Activated CD8-positive, alpha-beta T cell treated with anti-CD3 and anti-CD28 coated beads, Interleukin-2, amount 10 ng/mL, durations not matched to agents 7 days and 5 days (primary cell): ENCODE results near the gene GAR1. TPM values are rescaled to one million over a fixed set of nuclear protein-coding genes. Genes with fewer than 3 reads are reported as not detected.
"Not testable (repeated sequence)": the region's sequence is repeated elsewhere in the genome, so short reads cannot be mapped to it uniquely, and the experiment has no call there.

ENCODE experiments used
- ATAC-seq: fragments of 150-1000 bp; cut with Tn5 transposase; one replicate; pipeline ENCODE4 v1.10.0; 2021; ENCODE audit warnings: moderate library complexity
- CTCF ChIA-PET: fragments of 350-600 bp; sonication (Branson Sonifier 250); formaldehyde crosslinking; loops from one replicate; lab custom pipeline; 2021; ENCODE audit warnings: antibody characterized with exemption; lab: Charles Lee
- POLR2A ChIA-PET: fragments of 350-600 bp; sonication (Branson Sonifier 250); formaldehyde crosslinking; loops from one replicate; lab custom pipeline; 2021; ENCODE audit warnings: antibody characterized with exemption; lab: Charles Lee
- DNase-seq: peaks from one replicate; pipeline ENCODE4 v3.0.0-alpha.2; 2020
- H3K27ac Mint-ChIP-seq: one replicate; pipeline ENCODE4 v1.8.0; 2021; ENCODE audit warnings: mild to moderate bottlenecking, mixed read lengths
- H3K27me3 Mint-ChIP-seq: one replicate; pipeline ENCODE4 v1.8.0; 2021; ENCODE audit warnings: low read depth, mixed read lengths
- H3K36me3 Mint-ChIP-seq: one replicate; pipeline ENCODE4 v1.8.0; 2021; ENCODE audit warnings: low read depth, mixed read lengths
- H3K4me1 Mint-ChIP-seq: one replicate; pipeline ENCODE4 v1.8.0; 2021; ENCODE audit warnings: low read depth, mixed read lengths
- H3K4me3 Mint-ChIP-seq: one replicate; pipeline ENCODE4 v1.8.0; 2021; ENCODE audit warnings: mild to moderate bottlenecking, mixed read lengths
- H3K9me3 Mint-ChIP-seq: one replicate; pipeline ENCODE4 v1.8.0; 2022; ENCODE audit warnings: mixed read lengths; ENCODE audit not compliant: insufficient read depth
- total RNA-seq, 2 experiments: library from RNA; stranded (reverse); gene quantifications; one replicate each; pipeline ENCODE4 v1.2.3, GENCODE V29; 2021

The GAR1 gene
- total RNA-seq, 2 experiments from 2014 or later = 24.1 to 27.2 TPM

DNA sequence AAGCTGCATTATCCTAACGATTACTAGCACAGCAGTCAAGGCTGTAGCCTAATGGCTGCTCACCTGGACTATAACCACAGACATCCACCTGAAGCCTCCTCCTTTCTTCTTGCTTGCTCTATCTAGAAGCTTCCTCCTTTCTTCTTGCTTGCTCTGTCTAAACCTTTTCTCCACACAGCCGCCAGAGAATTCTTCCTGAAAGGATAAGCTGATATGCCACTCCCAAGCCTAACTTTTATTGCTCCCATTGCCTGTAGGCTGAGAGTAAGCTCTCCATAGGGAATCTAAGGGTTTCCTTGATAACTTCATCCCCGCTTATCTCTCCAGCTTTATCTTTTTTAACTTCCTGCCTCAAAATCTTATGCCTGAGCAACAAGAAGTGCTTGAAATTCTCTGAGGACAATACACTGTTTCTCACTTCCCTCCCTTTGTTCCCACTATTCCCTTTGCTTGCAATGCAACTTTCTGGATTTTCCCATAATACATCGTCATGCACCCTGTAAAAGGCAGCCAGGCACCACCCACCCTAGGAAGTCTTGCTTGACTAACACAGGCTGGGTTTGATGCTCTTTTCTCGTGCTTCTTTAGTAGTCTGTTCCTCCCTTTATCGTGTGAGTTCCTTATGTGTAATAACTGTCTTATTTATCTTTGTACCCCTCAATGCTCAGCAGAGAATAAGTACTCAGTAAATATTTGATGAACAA, 31.0 kb downstream of the GAR1 start:
- ATAC-seq (no peak), DNase-seq (no peak)
- Mint-ChIP-seq H3K4me3 (no peak overlapping the region), H3K36me3 (no peaks in the 10 kb centered on the region), H3K9me3 (no peaks in the 10 kb centered on the region), H3K4me1 (no peaks in the 10 kb centered on the region), H3K27me3 (no peaks in the 10 kb centered on the region), H3K27ac (no peak overlapping the region)
- CTCF ChIA-PET = interaction anchor here (0.7 kb wide), 1 partner anchor 991 kb away, joined by 3 read pairs; no protein-coding TSS in a partner anchor
- POLR2A ChIA-PET = no interaction called here

- Mint-ChIP-seq H3K4me3 (no peak within 1 kb of the TSS), H3K9me3 (no peaks in the 10 kb centered on the region), H3K4me1 (no peaks in the 10 kb centered on the region), H3K27ac (no peak within 1 kb of the TSS), H3K36me3 (no peaks in the 10 kb centered on the region), H3K27me3 (no peaks in the 10 kb centered on the region)
- ChIA-PET CTCF (no interaction called here), POLR2A (no interaction called here)
- ATAC-seq = no peak
- no peak for DNase-seq
Measured at GRCh38 chr4:109847896-109848442, 32.4 kb downstream of the GAR1 start, which contains the start of gene LRIT3. Gene LRIT3 (plus strand): TSS chr4:109848107. CDS start chr4:109848202, 95 bp downstream.

DNA sequence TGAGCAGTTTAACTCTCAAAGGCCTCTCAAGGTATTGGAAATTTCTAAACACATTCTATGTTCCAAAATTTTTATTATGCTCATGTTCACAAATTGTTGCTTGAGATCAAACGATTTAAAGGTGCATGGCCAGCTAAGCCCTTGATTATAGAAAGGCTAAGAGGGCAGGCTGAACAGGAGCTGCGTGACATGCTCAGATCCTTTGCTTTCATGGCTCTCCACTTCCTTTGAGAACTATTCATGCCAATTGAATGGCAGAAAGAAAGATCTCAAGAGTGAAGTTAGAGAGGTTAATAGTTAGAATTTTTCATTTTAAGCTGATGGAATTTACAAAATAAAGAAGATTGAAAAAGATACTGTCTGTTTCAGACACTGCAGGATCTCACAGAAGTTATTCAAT, 32.9 kb downstream of the GAR1 start:
- Mint-ChIP-seq H3K27me3 (no peaks in the 10 kb centered on the region), H3K27ac (no peak overlapping the region), H3K36me3 (no peaks in the 10 kb centered on the region), H3K4me1 (no peaks in the 10 kb centered on the region), H3K9me3 (no peaks in the 10 kb centered on the region), H3K4me3 (no peak overlapping the region)
- DNase-seq (no peak), ATAC-seq (no peak)
- POLR2A ChIA-PET = no interaction called here
- CTCF ChIA-PET = no interaction called here

GRCh38 chr4:109850601-109851000, 35.0 kb downstream of the GAR1 start:
- Mint-ChIP-seq H3K27ac (no peak overlapping the region), H3K36me3 (no peaks in the 10 kb centered on the region), H3K9me3 (no peaks in the 10 kb centered on the region), H3K4me1 (no peaks in the 10 kb centered on the region), H3K27me3 (no peaks in the 10 kb centered on the region), H3K4me3 (no peak overlapping the region)
- DNase-seq (no peak), ATAC-seq (no peak)
- ChIA-PET POLR2A (no interaction called here), CTCF (no interaction called here)

- H3K4me1 Mint-ChIP-seq, H3K36me3 Mint-ChIP-seq, POLR2A ChIA-PET, ATAC-seq, CTCF ChIA-PET, H3K27ac Mint-ChIP-seq, H3K27me3 Mint-ChIP-seq, DNase-seq, H3K4me3 Mint-ChIP-seq: not testable (repeated sequence)
- peaks cover 10% of the 10 kb centered on the region for H3K9me3 Mint-ChIP-seq
Measured at GRCh38 chr4:109859426-109860300, 44.1 kb downstream of the GAR1 start.

DNA sequence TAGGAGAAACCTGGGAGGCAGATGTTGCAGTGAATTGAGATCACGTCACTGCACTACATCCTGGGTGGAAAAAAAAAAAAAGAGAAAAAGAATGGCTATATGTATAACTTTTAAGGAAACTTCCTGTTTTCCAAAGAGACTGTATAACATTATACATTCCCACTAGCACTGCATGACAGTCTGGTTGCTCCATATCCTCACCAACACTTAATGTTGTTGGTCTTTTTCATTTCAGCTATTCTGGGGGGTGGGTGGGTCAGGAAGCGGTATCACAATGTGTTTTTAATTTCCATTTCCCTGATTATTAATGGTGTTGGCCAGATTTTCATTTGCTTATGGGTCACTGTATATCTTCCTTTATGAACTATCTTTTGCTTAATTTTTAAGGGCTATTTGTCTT, 45.7 kb downstream of the GAR1 start:
- DNase-seq = no peak
- peaks cover 10% of the 10 kb centered on the region for H3K9me3 Mint-ChIP-seq
- no peak overlapping the region for H3K27ac Mint-ChIP-seq
- H3K27me3 Mint-ChIP-seq = no peaks in the 10 kb centered on the region
- peaks cover 3% of the 10 kb centered on the region for H3K36me3 Mint-ChIP-seq
- ChIA-PET POLR2A (no interaction called here), CTCF (no interaction called here)
- H3K4me3 Mint-ChIP-seq = no peak overlapping the region
- ATAC-seq = no peak
- H3K4me1 Mint-ChIP-seq = no peaks in the 10 kb centered on the region

GRCh38 chr4:109861916-109862511, 46.5 kb downstream of the GAR1 start:
- Mint-ChIP-seq H3K4me3 (no peak overlapping the region), H3K36me3 (peaks cover 3% of the 10 kb centered on the region), H3K27me3 (no peaks in the 10 kb centered on the region), H3K27ac (no peak overlapping the region), H3K4me1 (no peaks in the 10 kb centered on the region), H3K9me3 (peaks cover 10% of the 10 kb centered on the region)
- ChIA-PET POLR2A (no interaction called here), CTCF (no interaction called here)
- no peak for DNase-seq
- ATAC-seq = no peak

GRCh38 chr4:109864134-109864533, 48.6 kb downstream of the GAR1 start:
- ChIA-PET CTCF (no interaction called here), POLR2A (no interaction called here)
- no peak for DNase-seq
- Mint-ChIP-seq H3K4me1 (no peaks in the 10 kb centered on the region), H3K4me3 (no peak overlapping the region), H3K27ac (no peak overlapping the region), H3K9me3 (peaks cover 10% of the 10 kb centered on the region), H3K27me3 (no peaks in the 10 kb centered on the region), H3K36me3 (peaks cover 3% of the 10 kb centered on the region)
- ATAC-seq = no peak

DNA sequence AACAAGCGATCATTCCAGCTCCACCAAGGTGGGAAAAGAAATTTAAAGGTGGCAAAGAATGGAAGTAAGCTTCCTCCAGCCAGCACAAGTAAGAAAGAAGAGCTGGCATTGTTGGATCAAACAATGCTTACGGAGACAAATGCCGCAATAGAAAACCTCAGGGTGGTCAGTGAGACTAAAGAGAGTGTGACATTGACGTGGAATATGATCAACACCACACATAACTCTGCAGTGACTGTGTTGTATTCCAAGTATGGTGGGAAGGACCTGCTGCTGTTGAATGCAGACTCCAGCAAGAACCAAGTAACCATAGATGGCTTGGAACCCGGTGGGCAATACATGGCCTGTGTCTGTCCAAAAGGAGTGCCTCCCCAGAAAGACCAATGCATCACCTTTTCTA, 54.5 kb downstream of the GAR1 start:
- Mint-ChIP-seq H3K36me3 (no peaks in the 10 kb centered on the region), H3K27me3 (no peaks in the 10 kb centered on the region), H3K9me3 (no peaks in the 10 kb centered on the region), H3K27ac (no peak overlapping the region), H3K4me1 (no peaks in the 10 kb centered on the region), H3K4me3 (no peak overlapping the region)
- DNase-seq (no peak), ATAC-seq (no peak)
- POLR2A ChIA-PET = no interaction called here
- CTCF ChIA-PET = no interaction called here

- ATAC-seq (no peak), DNase-seq (no peak)
- no peak overlapping the region for H3K4me3 Mint-ChIP-seq
- H3K4me1 Mint-ChIP-seq = no peaks in the 10 kb centered on the region
- CTCF ChIA-PET = no interaction called here
- no peaks in the 10 kb centered on the region for H3K27me3 Mint-ChIP-seq
- POLR2A ChIA-PET = no interaction called here
- no peaks in the 10 kb centered on the region for H3K9me3 Mint-ChIP-seq
- no peaks in the 10 kb centered on the region for H3K36me3 Mint-ChIP-seq
- no peak overlapping the region for H3K27ac Mint-ChIP-seq
Measured at GRCh38 chr4:109872065-109872464, 56.5 kb downstream of the GAR1 start.

DNA sequence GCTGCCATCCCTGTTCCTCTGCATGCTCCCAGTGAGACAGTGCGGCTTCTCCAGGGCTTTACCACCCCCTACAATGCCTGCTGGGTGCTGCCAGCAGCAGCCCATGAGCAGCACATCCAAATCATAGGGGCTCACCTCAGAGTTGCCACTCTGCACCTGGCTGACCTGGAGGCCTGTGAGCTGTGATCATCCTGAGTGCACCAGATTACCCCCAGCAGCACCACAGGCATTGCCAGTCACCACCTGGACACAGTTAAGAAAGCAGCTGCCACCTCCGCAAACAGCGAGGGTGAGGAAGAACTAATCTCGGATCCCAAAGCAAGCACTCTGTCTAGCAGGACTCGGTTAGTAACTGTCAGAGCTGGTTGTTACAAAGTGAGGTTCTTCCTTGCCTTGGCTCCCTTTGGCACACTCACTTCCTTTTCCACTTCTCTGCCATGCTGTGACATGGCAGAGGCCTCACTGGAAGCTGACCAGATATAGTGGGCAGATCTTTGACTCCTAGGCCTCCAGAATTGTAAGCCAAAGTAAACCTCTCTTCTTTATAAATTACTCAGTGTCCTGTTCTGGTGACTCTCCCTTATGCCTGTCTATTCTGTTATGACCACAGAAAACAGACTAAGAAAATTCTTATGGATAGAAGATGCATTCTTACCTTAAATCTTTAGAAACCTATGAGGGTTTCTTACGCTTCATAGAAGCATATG, 57.5 kb downstream of the GAR1 start:
- H3K36me3 Mint-ChIP-seq = no peaks in the 10 kb centered on the region
- H3K27me3 Mint-ChIP-seq = no peaks in the 10 kb centered on the region
- POLR2A ChIA-PET = no interaction called here
- ATAC-seq (no peak), DNase-seq (no peak)
- CTCF ChIA-PET = no interaction called here
- no peaks in the 10 kb centered on the region for H3K9me3 Mint-ChIP-seq
- no peak overlapping the region for H3K27ac Mint-ChIP-seq
- H3K4me3 Mint-ChIP-seq = no peak overlapping the region
- H3K4me1 Mint-ChIP-seq = no peaks in the 10 kb centered on the region
